C4-2B (cell line): ENCODE results near the gene POLR3C.

Experiments
- ZFX ChIP-seq: fragments of 450-650 bp; IDR thresholded peaks from 2 replicates; pipeline ENCODE4 v1.6.1; 2017
- TF ChIP-seq, protein P1 (sequence below): fragments of 450-650 bp; conservative IDR thresholded peaks from 2 replicates; pipeline ENCODE4 v1.5.1; 2017; ENCODE audit warnings: mild to moderate bottlenecking

DNA sequence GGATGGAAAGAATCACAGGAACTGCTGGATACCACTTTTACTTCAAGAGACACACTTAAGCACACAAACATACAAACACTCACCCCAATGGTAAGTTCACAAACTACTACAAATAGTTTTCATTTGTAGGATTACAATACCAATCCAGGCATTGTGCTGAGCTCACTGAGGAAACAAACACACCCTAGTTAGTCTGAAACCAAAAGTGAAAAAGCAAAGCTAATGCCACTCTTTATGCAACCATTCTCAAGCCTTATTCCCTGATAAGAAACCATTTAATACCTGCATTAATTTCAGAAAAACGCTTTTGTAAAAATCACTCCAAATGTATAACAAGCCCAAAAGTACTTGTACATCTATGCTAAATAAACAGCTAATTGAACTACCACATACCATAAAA lies 38.5 kb upstream of the POLR3C start:
- TF ChIP-seq, protein P1, sequence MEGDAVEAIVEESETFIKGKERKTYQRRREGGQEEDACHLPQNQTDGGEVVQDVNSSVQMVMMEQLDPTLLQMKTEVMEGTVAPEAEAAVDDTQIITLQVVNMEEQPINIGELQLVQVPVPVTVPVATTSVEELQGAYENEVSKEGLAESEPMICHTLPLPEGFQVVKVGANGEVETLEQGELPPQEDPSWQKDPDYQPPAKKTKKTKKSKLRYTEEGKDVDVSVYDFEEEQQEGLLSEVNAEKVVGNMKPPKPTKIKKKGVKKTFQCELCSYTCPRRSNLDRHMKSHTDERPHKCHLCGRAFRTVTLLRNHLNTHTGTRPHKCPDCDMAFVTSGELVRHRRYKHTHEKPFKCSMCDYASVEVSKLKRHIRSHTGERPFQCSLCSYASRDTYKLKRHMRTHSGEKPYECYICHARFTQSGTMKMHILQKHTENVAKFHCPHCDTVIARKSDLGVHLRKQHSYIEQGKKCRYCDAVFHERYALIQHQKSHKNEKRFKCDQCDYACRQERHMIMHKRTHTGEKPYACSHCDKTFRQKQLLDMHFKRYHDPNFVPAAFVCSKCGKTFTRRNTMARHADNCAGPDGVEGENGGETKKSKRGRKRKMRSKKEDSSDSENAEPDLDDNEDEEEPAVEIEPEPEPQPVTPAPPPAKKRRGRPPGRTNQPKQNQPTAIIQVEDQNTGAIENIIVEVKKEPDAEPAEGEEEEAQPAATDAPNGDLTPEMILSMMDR, result no peak
- no peak for TF ChIP-seq ZFX
